HG03196 (cell line): ENCODE measurements around the gene CCT3.

Experiments used
- ATAC-seq: cut with Tn5 transposase; IDR thresholded peaks from one replicate; pipeline ENCODE4 v1.9.1; 2021; ENCODE audit not compliant: unreplicated experiment

CCT3 gene

DNA sequence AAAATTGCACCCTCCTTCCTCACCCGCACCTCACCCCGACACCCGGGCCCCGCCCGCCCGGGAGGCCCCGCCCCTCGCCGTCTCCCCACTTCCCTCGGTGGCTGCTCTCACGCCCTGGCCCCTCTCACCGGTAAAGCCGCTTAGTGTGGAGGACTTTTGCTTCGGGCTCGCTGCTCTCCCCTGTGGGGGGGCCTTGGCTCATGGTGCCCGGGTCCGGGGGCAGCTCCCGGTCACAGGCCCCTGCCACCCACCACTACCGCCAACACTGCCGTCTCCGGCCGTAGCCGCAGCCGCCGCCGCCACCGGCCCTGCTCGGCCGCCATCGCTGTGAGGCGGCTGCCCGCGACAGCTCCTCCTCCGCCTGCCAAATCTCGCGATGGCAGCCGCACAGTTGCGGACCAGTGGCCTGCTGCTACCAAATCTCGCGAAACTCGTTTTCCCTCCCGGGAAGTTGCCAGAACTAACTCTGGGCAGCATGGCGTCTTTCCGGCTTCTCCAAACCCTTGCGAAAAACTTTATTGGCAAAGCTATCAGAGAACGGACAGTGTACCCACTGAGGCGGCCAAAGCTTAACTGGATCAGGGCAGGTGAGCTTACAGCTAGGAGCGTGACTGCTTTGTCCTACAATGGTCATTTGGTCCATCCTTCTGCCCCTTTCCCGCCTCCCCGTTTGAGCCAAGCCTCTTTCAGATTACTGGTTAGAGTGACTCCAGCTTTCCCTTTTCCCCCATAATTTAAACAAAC is 55.4 kb downstream of the CCT3 start, which contains the start of gene SMG5:
Gene SMG5 (minus strand): TSS at position 347 of the 744 bp plus-strand sequence. CDS start 145 bp downstream, at position 202.
- ATAC-seq = peak; percentile 72

DNA sequence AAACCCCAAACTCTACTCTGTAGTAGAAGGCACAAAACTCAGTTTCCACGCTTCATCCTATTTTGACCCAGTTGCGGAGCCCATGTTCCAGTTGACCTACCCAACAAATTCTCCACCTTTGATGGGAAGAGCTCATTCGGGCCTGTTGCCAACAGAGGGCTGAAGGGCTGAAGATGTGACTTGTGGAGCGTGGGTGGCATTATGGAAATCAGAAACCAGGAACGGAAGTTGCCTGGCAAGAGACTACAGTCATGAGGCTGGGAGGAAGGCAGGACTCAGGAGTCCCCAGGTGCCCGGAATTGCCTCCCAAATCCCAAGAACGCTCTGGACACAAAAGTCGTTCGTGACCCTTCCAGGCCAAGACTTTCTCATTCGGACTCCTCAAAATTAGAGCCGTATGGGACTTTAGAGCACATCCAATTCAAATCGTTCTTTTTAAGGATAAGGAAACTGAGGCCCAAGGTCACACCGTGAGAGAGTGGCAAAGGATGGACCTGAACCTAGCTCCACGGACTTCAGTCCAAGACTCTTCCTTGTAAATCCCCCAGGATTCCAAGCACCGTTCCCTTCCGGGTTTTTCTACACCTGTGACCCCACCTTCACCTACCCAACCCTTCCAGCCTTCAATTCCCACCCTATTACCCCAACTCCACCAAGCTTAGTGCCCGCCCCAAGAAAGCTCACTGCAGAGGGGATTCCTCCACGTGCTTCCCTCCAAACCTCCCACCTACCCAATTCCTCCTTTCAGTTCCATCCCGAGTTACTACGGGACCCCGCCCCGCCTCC is 56.2 kb downstream of the CCT3 start:
- ATAC-seq = peak; percentile 2

DNA sequence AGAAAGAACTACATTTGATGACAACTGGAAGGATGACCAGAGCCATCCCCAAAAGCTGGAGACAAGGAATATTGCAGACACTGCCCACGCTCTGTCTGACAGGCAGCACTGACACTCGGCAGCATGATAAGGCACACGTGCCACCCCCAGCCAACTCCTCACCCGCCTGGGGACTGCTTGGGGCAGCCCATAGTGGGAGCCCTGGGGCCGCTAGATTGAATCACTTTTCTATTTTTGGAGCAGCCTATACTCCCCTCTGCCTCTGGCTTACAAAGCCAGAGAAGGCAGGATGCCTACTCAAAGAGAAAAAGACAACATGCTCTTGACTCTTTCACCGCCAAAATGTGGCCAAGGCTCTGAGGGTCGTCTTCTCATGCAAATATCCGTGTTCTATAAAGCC is 56.8 kb downstream of the CCT3 start:
- peak; percentile 42 for ATAC-seq

DNA sequence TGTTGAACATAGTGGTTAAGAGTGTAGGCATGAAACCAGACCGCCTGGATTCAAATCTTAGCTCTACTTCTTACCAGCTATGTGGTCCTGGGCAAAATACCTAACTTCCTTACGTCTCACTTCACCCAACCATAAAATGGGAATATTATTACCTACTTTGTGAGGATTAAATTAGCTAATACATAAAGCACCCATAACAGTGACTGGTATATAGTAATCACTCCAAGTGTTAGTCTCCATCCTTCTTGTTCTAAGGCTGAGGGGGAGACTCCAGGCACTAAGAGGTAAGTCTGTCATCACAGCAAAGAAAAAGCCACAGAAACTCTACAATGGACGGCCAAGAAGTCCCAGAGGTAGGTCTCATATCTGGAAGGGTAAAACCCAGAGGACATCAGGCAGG is 58.3 kb downstream of the CCT3 start:
- ATAC-seq = no peak

DNA sequence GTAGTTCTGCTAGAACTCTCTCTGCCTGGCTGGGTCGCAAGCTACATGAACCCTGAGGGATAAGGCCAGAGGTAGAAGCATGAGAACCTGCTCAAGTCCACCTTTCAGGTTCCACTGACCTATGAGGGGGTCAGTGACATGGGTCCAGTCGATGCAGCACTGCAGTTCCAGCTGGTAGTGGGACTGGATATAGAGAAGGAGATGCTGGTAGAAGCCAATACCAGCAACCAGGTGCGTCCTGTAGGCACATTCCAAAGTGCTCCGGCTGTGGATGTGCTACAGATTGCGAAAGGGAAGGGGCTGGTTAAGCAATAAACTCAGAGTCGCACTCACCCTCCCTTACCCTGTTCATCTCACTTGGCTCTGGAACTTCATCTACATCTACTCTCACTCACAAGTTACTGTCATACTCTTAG is 61.1 kb downstream of the CCT3 start:
- ATAC-seq = no peak

DNA sequence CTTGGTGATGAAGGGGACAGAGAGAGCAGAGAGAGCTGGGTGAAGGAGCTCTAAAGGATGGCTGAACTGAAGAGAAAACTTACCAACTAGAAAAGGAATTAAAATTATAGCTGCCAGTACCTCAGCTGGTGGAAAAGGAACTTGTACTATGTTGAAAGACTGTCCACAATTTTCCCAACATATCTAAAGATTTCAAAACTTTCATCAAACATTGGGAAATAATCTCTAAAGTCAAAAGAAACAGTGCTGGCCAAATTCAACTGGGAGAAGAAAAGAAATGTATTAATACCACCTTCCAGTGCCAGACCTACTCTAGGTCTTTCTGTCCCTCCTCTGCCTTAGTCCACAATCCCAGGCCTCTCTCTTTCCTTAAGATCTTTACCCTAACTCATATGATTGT is 61.6 kb downstream of the CCT3 start:
- no peak for ATAC-seq

DNA sequence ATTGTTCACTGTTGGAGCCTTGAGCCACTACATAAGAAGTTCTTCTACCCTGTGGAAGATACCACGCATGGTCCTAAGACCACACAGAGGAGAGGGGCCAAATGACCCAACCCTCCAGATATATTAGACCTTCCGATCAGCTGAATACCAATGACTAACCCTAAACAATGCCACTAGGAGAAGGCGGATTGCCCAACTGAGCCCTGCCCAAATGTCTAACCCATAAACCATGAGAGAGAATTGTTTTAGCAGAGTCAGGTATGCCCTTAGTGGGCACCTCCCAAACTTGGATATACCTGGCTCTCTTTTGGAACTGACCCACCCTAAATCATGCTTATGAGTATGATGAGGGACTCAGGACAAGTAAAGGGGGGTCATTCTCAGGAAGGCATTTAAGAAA is 67.8 kb downstream of the CCT3 start:
- ATAC-seq = no peak

DNA sequence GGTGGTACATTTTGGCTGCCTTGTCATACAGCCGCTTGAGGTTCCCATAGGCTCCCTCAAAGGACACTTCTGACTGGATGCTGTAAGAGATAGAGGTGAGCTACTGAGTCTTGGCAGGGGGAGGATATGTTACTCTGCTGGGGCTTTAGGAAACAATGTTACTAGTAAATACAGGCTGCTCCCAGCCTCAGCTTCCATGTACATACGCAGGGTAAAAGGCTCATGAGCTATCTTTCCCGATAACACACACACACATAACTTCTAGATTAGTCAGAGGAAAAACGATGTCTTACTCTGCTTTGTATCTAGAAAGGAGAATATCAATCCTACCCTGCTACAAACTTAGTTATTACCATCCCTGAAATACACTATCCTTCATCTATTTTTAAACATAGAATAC is 69.8 kb downstream of the CCT3 start:
- ATAC-seq = no peak

DNA sequence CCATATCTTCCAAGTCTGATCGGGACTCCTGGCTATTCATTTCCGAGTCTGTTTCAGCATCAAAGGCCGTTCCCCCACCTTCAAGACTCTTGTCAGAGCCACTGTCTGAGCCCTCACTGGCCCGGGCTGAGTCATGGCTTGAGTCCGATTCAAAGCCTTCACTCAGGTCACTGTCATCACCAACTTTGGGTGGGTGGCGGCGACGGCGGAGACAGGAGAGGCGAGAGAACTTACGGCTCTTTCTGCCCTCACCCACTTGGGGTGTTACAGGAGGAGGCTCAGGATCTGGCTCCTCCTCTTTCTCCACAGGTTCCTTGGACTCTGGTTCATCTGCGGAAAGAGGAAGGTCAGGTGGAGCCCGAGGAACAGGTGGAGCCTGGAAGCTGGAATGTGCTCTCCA is 72.0 kb downstream of the CCT3 start:
- no peak for ATAC-seq

DNA sequence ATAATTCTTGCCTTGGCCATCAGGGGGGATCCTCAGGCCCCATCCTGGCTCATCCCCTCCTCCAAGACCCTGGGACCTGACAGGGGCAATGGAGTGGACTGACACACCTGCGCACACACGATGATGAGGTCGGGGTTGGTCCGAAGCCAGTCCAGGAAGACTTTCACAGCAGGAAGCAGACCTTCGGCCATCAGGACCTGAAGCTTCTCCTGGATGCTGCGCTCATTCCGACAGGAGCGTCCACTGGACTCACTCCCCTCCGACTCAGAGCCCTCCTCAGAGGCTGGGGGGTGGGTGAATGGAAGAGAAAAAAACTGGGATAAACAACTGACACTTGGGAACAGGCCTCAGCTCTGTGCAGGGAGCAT is 74.8 kb downstream of the CCT3 start:
- no peak for ATAC-seq

DNA sequence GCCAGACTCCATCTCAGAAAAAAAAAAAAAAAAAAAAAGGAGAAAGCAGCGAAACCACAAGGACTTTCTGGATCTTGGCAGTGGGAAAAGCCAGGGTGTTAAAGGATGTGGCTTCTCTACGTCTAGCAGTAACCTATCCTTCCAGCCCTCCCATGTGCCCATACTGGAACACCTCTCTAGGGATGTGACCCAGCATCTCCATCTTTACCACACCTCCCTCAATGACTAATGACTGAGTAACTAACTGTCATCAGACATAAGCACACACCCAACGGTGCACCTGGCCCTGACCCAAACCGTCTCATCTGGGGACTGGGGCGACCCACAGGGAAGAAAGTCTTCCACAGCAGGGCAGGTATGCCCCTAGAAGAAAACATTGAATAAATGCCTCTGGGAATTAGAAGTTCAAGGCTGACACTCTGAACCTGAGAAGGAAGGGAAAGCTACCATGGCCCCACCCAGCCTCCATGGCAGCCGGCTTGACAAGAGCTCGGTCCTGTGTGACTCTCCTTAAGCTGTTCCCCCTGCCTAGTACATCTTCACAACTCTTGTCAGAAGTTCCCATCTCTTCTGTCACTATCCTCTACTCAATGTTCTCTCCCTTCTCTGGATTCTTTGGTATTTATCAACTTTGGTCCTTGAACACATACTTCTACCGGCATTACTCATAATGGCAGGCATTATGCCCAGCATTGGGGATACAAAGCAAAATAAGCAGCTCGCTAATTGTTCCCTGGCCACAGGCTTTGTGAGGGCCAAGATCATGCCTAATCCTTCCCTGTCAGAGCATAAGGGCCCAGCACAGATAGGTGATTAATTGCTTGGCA is 75.4 kb downstream of the CCT3 start:
- no peak for ATAC-seq

DNA sequence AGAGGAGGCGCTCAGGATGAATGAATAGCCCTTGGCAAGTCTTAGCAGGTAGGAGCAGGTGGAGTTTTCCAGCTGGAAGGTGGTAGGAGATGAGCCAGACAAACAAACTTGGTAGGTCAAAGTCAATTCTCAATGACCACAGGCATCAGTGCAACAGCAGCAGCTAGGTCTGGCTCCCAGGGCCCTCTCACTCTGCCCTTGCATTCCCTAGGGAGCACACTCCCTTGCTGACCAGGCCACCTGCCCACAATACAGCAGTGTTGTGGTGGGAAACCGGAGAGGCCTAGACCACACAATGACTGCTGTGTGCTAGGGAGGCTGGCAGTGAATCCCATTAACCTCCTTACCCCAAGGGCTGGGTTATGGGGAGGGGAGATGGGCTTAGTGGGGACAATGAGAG is 77.2 kb downstream of the CCT3 start:
- no peak for ATAC-seq

DNA sequence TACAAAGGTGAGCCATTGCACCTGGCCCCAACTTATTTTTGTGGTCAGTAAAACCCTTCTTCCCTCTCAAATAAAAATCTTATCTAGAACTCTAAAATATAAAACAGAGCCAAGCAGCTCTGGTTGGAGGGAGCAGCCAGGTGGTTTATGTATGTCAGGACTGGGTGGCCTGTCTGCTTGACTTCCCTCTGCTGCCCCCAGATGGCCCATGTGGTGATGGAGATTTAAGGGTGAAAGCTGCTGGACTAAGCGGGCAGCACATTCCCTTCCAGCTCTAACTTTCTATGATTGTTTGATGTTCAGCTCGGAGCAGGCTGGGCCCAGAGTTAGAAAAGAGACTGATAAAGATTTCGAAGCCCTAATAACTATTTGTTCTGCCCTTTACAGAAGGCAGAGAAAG is 78.3 kb downstream of the CCT3 start:
- ATAC-seq = no peak
